ENCODE measurements around the gene MAP4.

MAP4 gene

GRCh38 chr3:48034000-48034516 lies 17.8 kb upstream of the MAP4 start (continued):
- TF ChIP-seq HOXA7 (CRISPR knock-in tag; IDR thresholded peaks at IDR 0.05; ENCODE audit: borderline replicate concordance): no peak
- no peak for TF ChIP-seq ZNF561 (tag by site-specific recombination; IDR thresholded peaks at IDR 0.05; ENCODE audit: borderline replicate concordance)
- TF ChIP-seq IKZF3 (tag by site-specific recombination; IDR thresholded peaks at IDR 0.05): 0 out of 2 replicates have a peak, but pooled peaks have one; percentile 26
- TF ChIP-seq ZNF670 (tag by site-specific recombination; IDR thresholded peaks at IDR 0.05; ENCODE audit: low read depth): no peak
- TF ChIP-seq KLF8 (tag by site-specific recombination; IDR thresholded peaks at IDR 0.05): peak; percentile 75
- no peak for TF ChIP-seq BCL11B (tag by site-specific recombination; IDR thresholded peaks at IDR 0.05; ENCODE audit: low read depth)
- no peak for TF ChIP-seq ZNF155 (tag by site-specific recombination; IDR thresholded peaks at IDR 0.05)
- no peak for TF ChIP-seq ZNF654 (tag by site-specific recombination; IDR thresholded peaks at IDR 0.05; ENCODE audit: low read depth)
- no peak for TF ChIP-seq REPIN1 (tag by site-specific recombination; IDR thresholded peaks at IDR 0.05; ENCODE audit: low read depth)
- TF ChIP-seq KLF16 (tag by site-specific recombination; IDR thresholded peaks at IDR 0.05): no peak
- TF ChIP-seq ZNF571 (tag by site-specific recombination; IDR thresholded peaks at IDR 0.05): no peak
- no peak for TF ChIP-seq ZIC2 (tag by site-specific recombination; IDR thresholded peaks at IDR 0.05)
- TF ChIP-seq ZNF629 (tag by site-specific recombination; IDR thresholded peaks at IDR 0.05): peak; percentile 86
- TF ChIP-seq ZNF354C (tag by site-specific recombination; IDR thresholded peaks at IDR 0.05; ENCODE audit: borderline replicate concordance, low read depth): no peak
- no peak for TF ChIP-seq ZNF621 (tag by site-specific recombination; IDR thresholded peaks at IDR 0.05)
- TF ChIP-seq ZFP41 (tag by site-specific recombination; IDR thresholded peaks at IDR 0.05; ENCODE audit: borderline replicate concordance): no peak
- no peak for TF ChIP-seq ZNF175 (tag by site-specific recombination; IDR thresholded peaks at IDR 0.05)
- no peak for TF ChIP-seq ZNF776 (tag by site-specific recombination; IDR thresholded peaks at IDR 0.05; ENCODE audit: borderline replicate concordance)
- 0 out of 2 replicates have a peak, but pooled peaks have one; percentile 7 for TF ChIP-seq KLF9 (tag by site-specific recombination; IDR thresholded peaks at IDR 0.05; ENCODE audit: low read depth)
- TF ChIP-seq ZNF121 (tag by site-specific recombination; IDR thresholded peaks at IDR 0.05): no peak
- TF ChIP-seq ZNF19 (tag by site-specific recombination; IDR thresholded peaks at IDR 0.05; ENCODE audit: low read depth): no peak
- TF ChIP-seq ZNF792 (tag by site-specific recombination; IDR thresholded peaks at IDR 0.05): no peak
- TF ChIP-seq ZNF398 (tag by site-specific recombination; IDR thresholded peaks at IDR 0.05): no peak; the same call in 1 of the 2 replicates
- TF ChIP-seq ZNF335 (tag by site-specific recombination; conservative IDR thresholded peaks at IDR 0.05): no peak
- TF ChIP-seq ZFHX2 (tag by site-specific recombination; conservative IDR thresholded peaks at IDR 0.05): no peak
- no peak for TF ChIP-seq ZSCAN5A (tag by site-specific recombination; IDR thresholded peaks at IDR 0.05)
- TF ChIP-seq HOXC10 (CRISPR knock-in tag; IDR thresholded peaks at IDR 0.05): no peak
- no peak for TF ChIP-seq ZNF148 (tag by site-specific recombination; IDR thresholded peaks at IDR 0.05; ENCODE audit: borderline replicate concordance)
- TF ChIP-seq SCRT2 (tag by site-specific recombination; IDR thresholded peaks at IDR 0.05): peak; percentile 17; the same call in 1 of the 2 replicates
- TF ChIP-seq ZSCAN23 (tag by site-specific recombination; IDR thresholded peaks at IDR 0.05): peak; percentile 74
- peak; percentile 89 for TF ChIP-seq ZNF18 (tag by site-specific recombination; IDR thresholded peaks at IDR 0.05)
- TF ChIP-seq ZBTB49 (tag by site-specific recombination; IDR thresholded peaks at IDR 0.05; ENCODE audit: low read depth): no peak
- peak; percentile 54 for TF ChIP-seq ZNF660 (tag by site-specific recombination; IDR thresholded peaks at IDR 0.05)

Measured in HEK293 (cell line).